ENCODE data around the gene PTPRCAP. TPM values are rescaled to one million over a fixed set of nuclear protein-coding genes. Genes with fewer than 3 reads are reported as not detected.

The PTPRCAP gene
- total and polyA plus RNA-seq, 2 experiments from 2014 or later: 0.43 TPM; not detected in 1

DNA sequence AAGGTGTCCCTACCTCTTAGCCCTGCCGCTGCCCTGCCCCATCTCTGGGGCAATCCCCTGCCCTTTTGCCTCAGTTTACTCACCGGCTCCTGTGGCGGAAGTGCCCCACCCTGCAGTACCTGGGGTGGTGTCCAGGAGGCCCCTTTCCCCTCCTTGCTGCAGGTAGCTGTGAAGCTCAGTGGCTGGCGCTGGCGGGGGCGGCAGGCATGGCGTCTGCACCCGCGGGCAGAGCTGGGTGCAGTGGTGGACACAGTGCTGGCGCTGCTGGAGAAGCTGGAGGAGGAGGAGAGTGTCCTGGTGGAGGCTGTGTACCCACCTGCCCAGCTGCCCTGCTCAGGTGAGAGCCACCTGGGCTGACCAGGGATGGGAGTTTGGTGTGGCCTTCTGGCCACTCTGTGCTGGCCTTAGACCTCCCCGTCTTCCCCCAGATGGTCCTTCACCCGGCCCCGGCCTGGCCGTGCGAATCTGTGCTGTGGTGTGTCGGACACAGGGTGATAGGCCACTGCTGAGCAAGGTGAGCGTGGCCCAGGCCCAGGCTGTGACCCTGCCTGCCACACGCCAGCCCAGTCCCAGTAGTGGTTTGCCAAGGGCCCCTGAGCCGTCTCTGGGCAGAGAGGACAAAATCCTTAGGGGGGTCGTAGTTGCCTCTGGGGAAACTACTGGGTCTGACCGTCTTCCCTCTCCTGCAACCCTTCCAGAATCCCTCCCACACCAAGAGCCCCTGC lies 18.0 kb downstream of the PTPRCAP start:
- Histone ChIP-seq H3F3A (ENCODE audit: insufficient read depth) (no peaks in the 10 kb centered on the region), H3K9me2 (ENCODE audit: insufficient read depth) (no peaks in the 10 kb centered on the region), H3K9me3 (ENCODE audit: low read depth) (no peaks in the 10 kb centered on the region), H3K27me3 (replicated peaks; ENCODE audit: insufficient read depth) (no peaks in the 10 kb centered on the region), H3K4me3 (no peak overlapping the region), H3K79me2 (ENCODE audit: insufficient read depth) (no peaks in the 10 kb centered on the region), H3K4me1 (ENCODE audit: insufficient read depth) (no peaks in the 10 kb centered on the region), H3K4me2 (ENCODE audit: unreplicated experiment) (no peak overlapping the region), H4K20me1 (ENCODE audit: insufficient read depth) (no peaks in the 10 kb centered on the region), H3K9ac (no peak overlapping the region), H2AFZ (no peak overlapping the region), H3K27ac (no peak overlapping the region), H3K36me3 (ENCODE audit: low read depth) (no peaks in the 10 kb centered on the region)
- WGBS, 2 experiments (ENCODE audit: low coverage in 1 of 2, low lambda C conversion rate in 2 of 2, missing lambda C conversion rate in 2 of 2): 85 to 93% methylated on average over 19 to 21 of the region's 21 CpGs
- in situ Hi-C loops (cut with MboI): no loop called here
- TF ChIP-seq EZH2phosphoT487 (IDR thresholded peaks at IDR 0.05; ENCODE audit: insufficient read depth, low read depth) (no peak), EZH2 (IDR thresholded peaks at IDR 0.05; ENCODE audit: insufficient read depth, poor library complexity, severe bottlenecking) (no peak)
- no peak for DNase-seq

DNA sequence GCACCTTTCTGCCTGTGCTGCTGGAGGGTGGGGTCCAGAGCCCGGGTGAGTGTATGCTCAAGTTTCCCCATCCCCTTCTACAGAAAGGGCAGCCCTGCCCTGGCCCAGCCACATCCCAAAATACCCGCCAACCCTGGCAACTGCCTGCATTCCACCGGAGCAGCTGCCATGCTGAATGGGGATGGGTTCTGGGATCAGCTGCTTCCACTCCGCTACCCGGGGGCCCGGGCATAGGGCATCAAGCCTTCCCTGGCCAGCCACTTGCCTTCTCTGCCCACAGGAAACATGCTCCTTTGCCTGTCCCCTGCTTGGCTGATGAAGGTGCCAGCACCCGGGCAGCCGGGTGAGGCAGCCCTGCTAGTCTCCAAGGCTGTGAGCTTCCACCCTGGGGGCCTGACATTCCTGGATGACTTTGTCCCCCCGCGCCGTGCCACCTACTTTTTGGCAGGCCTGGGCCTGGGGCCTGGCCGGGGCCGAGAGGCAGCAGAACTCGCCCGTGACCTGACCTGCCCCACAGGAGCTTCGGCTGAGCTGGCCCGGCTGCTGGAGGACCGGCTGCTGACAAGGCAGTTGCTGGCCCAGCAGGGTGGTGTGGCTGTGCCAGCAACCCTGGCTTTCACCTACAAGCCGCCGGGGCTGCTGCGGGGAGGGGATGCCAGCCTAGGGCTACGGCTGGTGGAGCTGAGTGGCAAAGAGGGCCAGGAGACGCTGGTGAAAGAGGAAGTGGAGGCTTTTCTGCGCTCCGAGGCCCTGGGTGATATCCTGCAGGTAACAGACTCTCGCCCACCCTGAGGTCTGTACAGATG lies 18.8 kb downstream of the PTPRCAP start:
- H2AFZ ChIP-seq: no peak overlapping the region

DNA sequence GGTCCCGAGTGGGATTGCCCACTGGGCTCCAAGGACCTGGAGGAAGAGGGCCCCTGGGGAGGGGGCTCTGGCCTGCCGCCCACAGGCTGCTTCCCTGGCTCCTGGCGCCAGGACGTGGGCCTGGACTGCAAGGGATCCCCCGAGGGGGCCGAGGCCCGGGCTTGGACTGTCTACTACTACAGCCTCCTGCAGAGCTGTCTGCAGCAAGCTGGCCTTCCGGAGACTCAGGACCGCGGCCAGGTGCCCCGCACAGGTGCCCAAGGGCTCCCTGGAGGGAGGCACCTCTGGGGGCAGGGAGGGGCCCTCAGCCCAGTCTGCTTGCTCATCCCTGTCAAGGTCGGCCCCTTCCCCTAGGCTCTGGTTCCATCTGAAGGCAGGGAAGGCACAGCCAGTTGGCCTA lies 20.1 kb downstream of the PTPRCAP start:
- H3F3A ChIP-seq (ENCODE audit: insufficient read depth): no peaks in the 10 kb centered on the region
- no peak overlapping the region for H3K4me3 ChIP-seq
- H3K9me2 ChIP-seq (ENCODE audit: insufficient read depth): no peaks in the 10 kb centered on the region
- in situ Hi-C loops (cut with MboI): no loop called here
- H3K27me3 ChIP-seq (replicated peaks; ENCODE audit: insufficient read depth): no peaks in the 10 kb centered on the region
- H3K27ac ChIP-seq: no peak overlapping the region
- H3K9ac ChIP-seq: no peak overlapping the region
- no peak for DNase-seq
- no peak overlapping the region for H3K4me2 ChIP-seq (ENCODE audit: unreplicated experiment)
- H3K36me3 ChIP-seq (ENCODE audit: low read depth): no peaks in the 10 kb centered on the region
- no peaks in the 10 kb centered on the region for H3K9me3 ChIP-seq (ENCODE audit: low read depth)
- WGBS, 2 experiments (ENCODE audit: low coverage in 1 of 2, low lambda C conversion rate in 2 of 2, missing lambda C conversion rate in 2 of 2): 87 to 90% methylated on average over 12 of the region's 12 CpGs
- H4K20me1 ChIP-seq (ENCODE audit: insufficient read depth): no peaks in the 10 kb centered on the region
- no peak overlapping the region for H2AFZ ChIP-seq
- no peaks in the 10 kb centered on the region for H3K79me2 ChIP-seq (ENCODE audit: insufficient read depth)
- no peaks in the 10 kb centered on the region for H3K4me1 ChIP-seq (ENCODE audit: insufficient read depth)
- TF ChIP-seq EZH2 (IDR thresholded peaks at IDR 0.05; ENCODE audit: insufficient read depth, poor library complexity, severe bottlenecking): no peak
- no peak for TF ChIP-seq EZH2phosphoT487 (IDR thresholded peaks at IDR 0.05; ENCODE audit: insufficient read depth, low read depth)

More for the DNA sequence above, 18.8 kb downstream of the PTPRCAP start:
- Histone ChIP-seq H3K4me3 (no peak overlapping the region), H3K27me3 (replicated peaks; ENCODE audit: insufficient read depth) (no peaks in the 10 kb centered on the region), H3K27ac (no peak overlapping the region), H3K4me1 (ENCODE audit: insufficient read depth) (no peaks in the 10 kb centered on the region), H3K79me2 (ENCODE audit: insufficient read depth) (no peaks in the 10 kb centered on the region), H3K9ac (no peak overlapping the region), H4K20me1 (ENCODE audit: insufficient read depth) (no peaks in the 10 kb centered on the region), H3K4me2 (ENCODE audit: unreplicated experiment) (no peak overlapping the region), H3K9me2 (ENCODE audit: insufficient read depth) (no peaks in the 10 kb centered on the region), H3K9me3 (ENCODE audit: low read depth) (no peaks in the 10 kb centered on the region), H3F3A (ENCODE audit: insufficient read depth) (no peaks in the 10 kb centered on the region), H3K36me3 (ENCODE audit: low read depth) (no peaks in the 10 kb centered on the region)
- DNase-seq: no peak
- in situ Hi-C loops (cut with MboI): no loop called here
- no peak for TF ChIP-seq EZH2 (IDR thresholded peaks at IDR 0.05; ENCODE audit: insufficient read depth, poor library complexity, severe bottlenecking)
- TF ChIP-seq EZH2phosphoT487 (IDR thresholded peaks at IDR 0.05; ENCODE audit: insufficient read depth, low read depth): no peak
- 90 to 92% methylated on average over 24 to 25 of the region's 26 CpGs for WGBS, 2 experiments (ENCODE audit: low coverage in 1 of 2, low lambda C conversion rate in 2 of 2, missing lambda C conversion rate in 2 of 2)

DNA sequence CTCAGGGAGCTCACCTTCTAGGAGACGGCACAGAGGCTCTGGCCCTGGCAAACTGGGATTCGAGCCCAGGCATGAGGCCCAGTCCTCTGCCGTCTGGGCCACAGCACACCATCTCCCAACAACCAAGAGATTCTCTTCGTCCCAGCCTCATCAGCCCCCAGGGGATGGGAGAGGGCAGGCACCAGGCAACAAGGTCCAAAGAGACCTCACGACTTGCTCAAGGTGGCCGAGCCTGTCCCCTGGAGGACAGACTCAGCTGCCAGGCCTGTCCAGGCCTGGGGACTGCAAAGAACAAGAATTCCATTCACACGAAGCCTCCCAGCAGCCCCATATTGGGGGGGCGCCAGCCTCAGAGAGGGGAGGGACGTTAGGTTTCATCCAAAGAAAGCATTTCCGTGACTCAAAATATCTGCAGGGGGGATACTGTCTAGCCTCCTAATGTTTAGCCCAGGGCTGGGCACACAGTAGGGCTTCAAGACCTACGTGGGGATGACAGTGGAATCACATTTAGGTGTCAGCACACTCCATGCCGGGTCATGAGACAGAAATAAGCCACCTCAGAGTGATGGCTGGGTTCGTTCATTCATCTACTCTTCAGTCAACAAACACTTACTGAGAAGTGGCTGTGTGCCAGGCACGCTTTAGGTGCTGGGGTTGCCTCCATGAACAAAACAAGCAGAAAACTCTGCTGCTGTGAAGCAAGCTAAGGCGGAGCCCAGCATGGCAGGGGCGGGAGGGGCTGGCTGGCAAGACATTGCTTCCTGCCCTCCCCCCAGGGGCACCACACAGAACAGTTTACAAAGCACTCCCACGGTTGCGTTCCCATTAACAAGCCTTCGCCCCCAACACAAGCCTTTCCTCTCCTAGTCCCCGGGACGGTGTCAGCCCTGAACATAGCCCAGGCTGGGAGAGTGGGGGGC lies 20.8 kb downstream of the PTPRCAP start:
- no peaks in the 10 kb centered on the region for H3K9me2 ChIP-seq (ENCODE audit: insufficient read depth)
- no peaks in the 10 kb centered on the region for H3K36me3 ChIP-seq (ENCODE audit: low read depth)
- no peaks in the 10 kb centered on the region for H3K9me3 ChIP-seq (ENCODE audit: low read depth)
- TF ChIP-seq EZH2phosphoT487 (IDR thresholded peaks at IDR 0.05; ENCODE audit: insufficient read depth, low read depth): no peak
- no peak for TF ChIP-seq EZH2 (IDR thresholded peaks at IDR 0.05; ENCODE audit: insufficient read depth, poor library complexity, severe bottlenecking)
- H2AFZ ChIP-seq: no peak overlapping the region
- peaks cover 6% of the 10 kb centered on the region; the same call in 1 of the 2 replicates for H3K27me3 ChIP-seq (replicated peaks; ENCODE audit: insufficient read depth)
- DNase-seq: peak; percentile 37
- no peak overlapping the region for H3K4me2 ChIP-seq (ENCODE audit: unreplicated experiment)
- in situ Hi-C loops (cut with MboI): no loop called here
- H3K27ac ChIP-seq: no peak overlapping the region
- H3K9ac ChIP-seq: no peak overlapping the region
- H4K20me1 ChIP-seq (ENCODE audit: insufficient read depth): no peaks in the 10 kb centered on the region
- H3K79me2 ChIP-seq (ENCODE audit: insufficient read depth): no peaks in the 10 kb centered on the region
- no peaks in the 10 kb centered on the region for H3K4me1 ChIP-seq (ENCODE audit: insufficient read depth)
- no peak overlapping the region for H3K4me3 ChIP-seq
- 73 to 76% methylated on average over 20 to 21 of the region's 21 CpGs for WGBS, 2 experiments (ENCODE audit: low coverage in 1 of 2, low lambda C conversion rate in 2 of 2, missing lambda C conversion rate in 2 of 2)
- no peaks in the 10 kb centered on the region for H3F3A ChIP-seq (ENCODE audit: insufficient read depth)

Measured in GM23248 (cell line).